A673 (cell line): ENCODE data around the gene FRY. TPM values are rescaled to one million over a fixed set of nuclear protein-coding genes. Genes with fewer than 3 reads are reported as not detected.

Experiments
- BruUV-seq: library from RNA; stranded (reverse); fragments of 400-500 nt; replicated peaks from 2 replicates; lab custom pipeline; 2021; lab: Mats Ljungman, UMichigan
- CTCF ChIA-PET: fragments of 300-600 bp; sonication (Branson Sonifier 250); formaldehyde crosslinking; loops from one replicate; lab custom pipeline; 2022; ENCODE audit warnings: antibody characterized with exemption; lab: Charles Lee
- POLR2A ChIA-PET: fragments of 300-600 bp; sonication (Branson Sonifier 250); formaldehyde crosslinking; loops from one replicate; lab custom pipeline; 2022; ENCODE audit warnings: antibody characterized with exemption; ENCODE audit not compliant: low non-redundant PET; lab: Charles Lee
- DNase-seq: peaks from one replicate; pipeline ENCODE4 v3.0.0-alpha.2; 2015; ENCODE audit warnings: low spot score
- H3K27ac ChIP-seq: fragments of 200-600 bp; sonication (generic); 2 replicates; pipeline ENCODE4 v1.5.1; 2016; ENCODE audit warnings: mixed run types, low read depth, mild to moderate bottlenecking, mixed read lengths, antibody characterized with exemption, low read length; ENCODE audit not compliant: poor library complexity, severe bottlenecking
- H3K27me3 ChIP-seq: fragments of 200-600 bp; sonication (generic); replicated peaks from 2 replicates; pipeline ENCODE4 v1.6.1; 2017; ENCODE audit warnings: mixed run types, low read depth, mild to moderate bottlenecking, mixed read lengths, antibody characterized with exemption, low read length; ENCODE audit not compliant: insufficient read depth, poor library complexity
- H3K36me3 ChIP-seq: fragments of 200-600 bp; sonication (generic); 2 replicates; pipeline ENCODE4 v1.6.1; 2016; ENCODE audit warnings: mixed run types, mild to moderate bottlenecking, mixed read lengths, antibody characterized with exemption, low read length; ENCODE audit not compliant: insufficient read depth, poor library complexity, severe bottlenecking
- H3K4me1 ChIP-seq: fragments of 200-600 bp; sonication (generic); 2 replicates; pipeline ENCODE4 v1.6.1; 2017; ENCODE audit warnings: mixed run types, mild to moderate bottlenecking, mixed read lengths, antibody characterized with exemption, low read length; ENCODE audit not compliant: insufficient read depth, poor library complexity, severe bottlenecking
- H3K4me3 ChIP-seq: fragments of 200-600 bp; sonication (generic); 2 replicates; pipeline ENCODE4 v1.5.1; 2016; ENCODE audit warnings: low read depth, mixed run types, mild to moderate bottlenecking, mixed read lengths, low read length; ENCODE audit not compliant: poor library complexity, severe bottlenecking
- H3K9me3 ChIP-seq: fragments of 200-600 bp; sonication (generic); 2 replicates; pipeline ENCODE4 v1.6.1; 2016; ENCODE audit warnings: mixed run types, low read depth, mild to moderate bottlenecking, mixed read lengths, antibody characterized with exemption, low read length; ENCODE audit not compliant: poor library complexity, severe bottlenecking
- EZH2 ChIP-seq: fragments of 200-600 bp; sonication (generic); IDR thresholded peaks from 2 replicates; pipeline ENCODE4 v1.6.1; 2017; ENCODE audit warnings: borderline replicate concordance, low read depth, mild to moderate bottlenecking, mixed read lengths, antibody characterized with exemption, low read length; ENCODE audit not compliant: poor library complexity, severe bottlenecking
- intact Hi-C: fragments of 100-400 bp; cut with micrococcal nuclease; formaldehyde crosslinking; loops from one replicate; pipeline ENCODE4 v1.10.0; 2022; ENCODE audit not compliant: unreplicated experiment
- total RNA-seq: library from RNA; stranded (reverse); gene quantifications from 2 replicates; pipeline ENCODE4 v1.2.3, GENCODE V29; 2021
- TF ChIP-seq, protein P1 (sequence below): fragments of 300-800, 200-600 bp; sonication (generic); conservative IDR thresholded peaks from 2 replicates; pipeline ENCODE4 v1.5.1; 2017; ENCODE audit warnings: low read depth, mild to moderate bottlenecking, antibody characterized with exemption, low read length, moderate library complexity, mixed read lengths

Gene FRY
- total RNA-seq, 1 experiment from 2014 or later: 0.58 TPM

DNA sequence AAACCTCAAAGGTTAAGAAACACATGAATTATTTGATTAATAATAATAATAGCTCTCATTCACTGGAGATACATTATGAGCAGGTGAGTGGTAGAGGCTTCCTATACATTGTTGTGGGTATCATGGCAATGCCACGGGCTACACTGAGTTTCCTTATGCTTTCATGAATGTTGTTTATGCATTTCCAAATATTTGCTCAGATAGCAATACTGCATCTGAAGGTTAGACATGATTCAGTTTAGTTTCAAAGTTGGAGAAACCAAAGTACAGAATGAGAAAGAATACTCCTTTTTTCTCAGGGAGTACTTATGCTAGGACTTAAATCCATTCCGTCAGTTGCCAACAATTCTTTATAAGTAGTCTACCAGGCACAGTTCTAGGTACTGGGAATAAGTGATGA is 108.5 kb downstream of the FRY start:
- no peaks in the 10 kb centered on the region for H3K36me3 ChIP-seq
- no peaks in the 10 kb centered on the region for H3K27me3 ChIP-seq
- H3K4me3 ChIP-seq: no peak overlapping the region
- TF ChIP-seq, protein P1, sequence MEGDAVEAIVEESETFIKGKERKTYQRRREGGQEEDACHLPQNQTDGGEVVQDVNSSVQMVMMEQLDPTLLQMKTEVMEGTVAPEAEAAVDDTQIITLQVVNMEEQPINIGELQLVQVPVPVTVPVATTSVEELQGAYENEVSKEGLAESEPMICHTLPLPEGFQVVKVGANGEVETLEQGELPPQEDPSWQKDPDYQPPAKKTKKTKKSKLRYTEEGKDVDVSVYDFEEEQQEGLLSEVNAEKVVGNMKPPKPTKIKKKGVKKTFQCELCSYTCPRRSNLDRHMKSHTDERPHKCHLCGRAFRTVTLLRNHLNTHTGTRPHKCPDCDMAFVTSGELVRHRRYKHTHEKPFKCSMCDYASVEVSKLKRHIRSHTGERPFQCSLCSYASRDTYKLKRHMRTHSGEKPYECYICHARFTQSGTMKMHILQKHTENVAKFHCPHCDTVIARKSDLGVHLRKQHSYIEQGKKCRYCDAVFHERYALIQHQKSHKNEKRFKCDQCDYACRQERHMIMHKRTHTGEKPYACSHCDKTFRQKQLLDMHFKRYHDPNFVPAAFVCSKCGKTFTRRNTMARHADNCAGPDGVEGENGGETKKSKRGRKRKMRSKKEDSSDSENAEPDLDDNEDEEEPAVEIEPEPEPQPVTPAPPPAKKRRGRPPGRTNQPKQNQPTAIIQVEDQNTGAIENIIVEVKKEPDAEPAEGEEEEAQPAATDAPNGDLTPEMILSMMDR: no peak
- TF ChIP-seq EZH2: no peak
- intact Hi-C loops: no loop called here
- H3K27ac ChIP-seq: no peak overlapping the region
- BruUV-seq: no TSS peak
- no peaks in the 10 kb centered on the region for H3K9me3 ChIP-seq
- CTCF ChIA-PET: no interaction called here
- no peak for DNase-seq
- POLR2A ChIA-PET: no interaction called here
- H3K4me1 ChIP-seq: no peaks in the 10 kb centered on the region

DNA sequence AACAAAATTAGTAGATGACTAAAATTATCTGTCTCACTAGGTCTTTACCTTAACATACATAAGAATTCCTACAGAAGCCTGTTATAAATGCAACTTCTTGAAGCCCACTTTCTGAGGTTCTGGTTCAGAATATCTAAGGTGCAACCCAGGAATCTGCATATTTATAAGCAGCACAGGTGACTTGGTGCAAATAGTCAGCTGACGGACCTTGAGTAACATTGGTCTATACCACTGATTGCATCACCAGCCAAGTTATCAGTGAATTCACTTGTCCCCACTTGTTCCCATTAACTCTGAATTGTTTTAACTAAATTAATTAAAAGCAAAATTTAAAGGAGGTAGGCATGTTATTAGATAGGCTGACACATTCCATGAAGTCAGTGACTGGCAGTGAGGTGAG is 109.9 kb downstream of the FRY start:
- no peaks in the 10 kb centered on the region for H3K4me1 ChIP-seq
- no peaks in the 10 kb centered on the region for H3K27me3 ChIP-seq
- no peak overlapping the region for H3K27ac ChIP-seq
- no peak for DNase-seq
- no peak for TF ChIP-seq EZH2
- TF ChIP-seq, protein P1: no peak
- H3K9me3 ChIP-seq: no peaks in the 10 kb centered on the region
- H3K36me3 ChIP-seq: no peaks in the 10 kb centered on the region
- BruUV-seq: no TSS peak
- no peak overlapping the region for H3K4me3 ChIP-seq
- intact Hi-C loops: no loop called here
- POLR2A ChIA-PET: no interaction called here
- CTCF ChIA-PET: no interaction called here

DNA sequence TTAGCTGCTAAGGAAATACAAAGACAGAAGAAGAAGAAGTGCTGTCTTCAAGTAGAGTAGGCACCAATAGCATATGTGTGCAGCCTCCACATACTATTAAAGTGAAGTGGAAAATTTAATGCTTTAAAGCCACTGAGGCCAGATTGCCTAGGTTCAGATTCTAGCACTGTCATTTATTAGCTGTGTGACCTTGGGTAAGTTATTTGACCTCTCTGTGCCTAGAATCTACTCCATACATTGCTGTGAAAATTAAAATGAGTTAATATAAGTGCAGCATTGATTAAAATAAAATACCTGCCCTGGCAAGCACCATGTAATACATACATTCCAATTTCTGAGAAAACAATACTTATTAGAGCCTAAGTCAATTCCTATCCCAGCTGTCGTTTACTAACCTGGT is 110.5 kb downstream of the FRY start:
- H3K27me3 ChIP-seq: no peaks in the 10 kb centered on the region
- DNase-seq: no peak
- no peak overlapping the region for H3K4me3 ChIP-seq
- no TSS peak for BruUV-seq
- no peaks in the 10 kb centered on the region for H3K4me1 ChIP-seq
- TF ChIP-seq, protein P1: no peak
- no peak for TF ChIP-seq EZH2
- no peak overlapping the region for H3K27ac ChIP-seq
- CTCF ChIA-PET: no interaction called here
- no peaks in the 10 kb centered on the region for H3K9me3 ChIP-seq
- H3K36me3 ChIP-seq: no peaks in the 10 kb centered on the region
- POLR2A ChIA-PET: no interaction called here
- intact Hi-C loops: no loop called here
